ENCODE data around the gene RBM18.

DNA sequence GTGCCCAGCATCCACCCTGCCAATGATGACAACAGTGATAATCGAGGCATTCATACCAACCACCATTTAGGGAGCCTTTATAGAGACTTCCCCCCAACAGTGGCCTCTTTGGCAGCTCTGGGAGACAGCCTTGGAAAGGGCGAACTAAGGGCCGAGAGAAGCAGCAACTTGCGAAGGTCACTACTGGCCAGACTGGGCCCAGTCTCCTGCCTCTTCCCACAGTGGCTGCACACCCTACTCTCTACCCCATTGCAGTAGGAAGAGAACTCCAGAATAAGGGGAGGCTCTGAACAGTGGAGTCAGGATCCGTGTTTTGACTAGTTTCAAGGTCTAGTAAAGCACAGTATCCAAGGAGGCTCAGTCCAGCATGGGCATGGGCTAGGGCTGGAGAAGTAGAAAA, 41.2 kb downstream of the RBM18 start:
- no peak for TF ChIP-seq YY1 (IDR thresholded peaks at IDR 0.05; ENCODE audit: insufficient read depth, insufficient read length)
- TF ChIP-seq SUZ12 (IDR thresholded peaks at IDR 0.05; ENCODE audit: extremely low read depth, insufficient read depth, insufficient read length): no peak
